ENCODE data around the gene INO80. TPM values are rescaled to one million over a fixed set of nuclear protein-coding genes. Genes with fewer than 3 reads are reported as not detected.
A peak's percentile ranks its signal among the peaks of the same experiment; 100 is the strongest.
"Not testable (repeated sequence)": the region's sequence is repeated elsewhere in the genome, so short reads cannot be mapped to it uniquely, and the experiment has no call there.

The INO80 gene
- total RNA-seq, 2 experiments from 2014 or later, result 21.8 to 22.1 TPM

- not testable (repeated sequence) for H3K9me3 Mint-ChIP-seq, DNase-seq, H3K27me3 Mint-ChIP-seq
- peaks cover 44% of the 10 kb centered on the region for H3K4me1 Mint-ChIP-seq
- peaks cover 24% of the 10 kb centered on the region for H3K36me3 Mint-ChIP-seq (ENCODE audit: low read depth)
- ChIA-PET CTCF (interaction anchor here (0.7 to 5.6 kb wide), 6 partner anchors 10 to 1322 kb away, joined by 3 to 48 read pairs (median 10); partner anchors contain the start of gene CHP1), POLR2A (interaction anchor here (0.6 to 3.7 kb wide), 7 partner anchors 12 to 460 kb away, joined by 3 to 50 read pairs (median 3); partner anchors contain the start of genes CHP1, NUSAP1 and OIP5)
- H3K27ac Mint-ChIP-seq, result peak overlapping the region; percentile 66
- H3K4me3 Mint-ChIP-seq, result peak overlapping the region; percentile 88
Observed at GRCh38 chr15:40954158-40954848, 161.8 kb downstream of the INO80 start.

GRCh38 chr15:40953713-40954074 is 162.4 kb downstream of the INO80 start:
- ChIA-PET CTCF (interaction anchor here (0.5 to 5.6 kb wide), 13 partner anchors 9 to 364 kb away, joined by 3 to 48 read pairs (median 4); partner anchors contain the start of genes CHP1 and VPS18), POLR2A (interaction anchor here (0.6 to 3.7 kb wide), 14 partner anchors 9 to 460 kb away, joined by 3 to 50 read pairs (median 4); partner anchors contain the start of genes CHP1, EXD1, INO80 and NUSAP1)
- H3K27ac Mint-ChIP-seq, result peak overlapping the region; percentile 66
- H3K36me3 Mint-ChIP-seq (ENCODE audit: low read depth), result peaks cover 24% of the 10 kb centered on the region
- H3K4me1 Mint-ChIP-seq, result peaks cover 46% of the 10 kb centered on the region
- peak overlapping the region; percentile 88 for H3K4me3 Mint-ChIP-seq
- peaks cover 2% of the 10 kb centered on the region for H3K27me3 Mint-ChIP-seq
- no peaks in the 10 kb centered on the region for H3K9me3 Mint-ChIP-seq
- DNase-seq, result no peak

GRCh38 chr15:40952901-40953712 is 163.0 kb downstream of the INO80 start, which contains the start of gene CHAC1:
Gene CHAC1, plus strand, starts transcription at chr15:40953471. Its CDS starts 113 bp downstream, at chr15:40953584.
- Mint-ChIP-seq H3K4me3 (peak within 1 kb of the TSS; percentile 88), H3K27me3 (peaks cover 2% of the 10 kb centered on the region), H3K27ac (peak within 1 kb of the TSS; percentile 87), H3K9me3 (no peaks in the 10 kb centered on the region), H3K36me3 (ENCODE audit: low read depth) (peaks cover 24% of the 10 kb centered on the region), H3K4me1 (peaks cover 46% of the 10 kb centered on the region)
- CTCF ChIA-PET, result interaction anchor here (0.5 to 5.6 kb wide), 14 partner anchors 9 to 363 kb away, joined by 3 to 48 read pairs (median 4); partner anchors contain the start of genes CHP1 and VPS18
- POLR2A ChIA-PET, result interaction anchor here (0.6 to 3.7 kb wide), 14 partner anchors 9 to 380 kb away, joined by 3 to 50 read pairs (median 4); partner anchors contain the start of genes CHP1, EXD1, INO80 and NUSAP1
- DNase-seq, result peak; percentile 98

GRCh38 chr15:40952301-40952900 is 163.7 kb downstream of the INO80 start:
- Mint-ChIP-seq H3K27ac (peak overlapping the region; percentile 87), H3K4me1 (peaks cover 46% of the 10 kb centered on the region), H3K4me3 (peak overlapping the region; percentile 88), H3K27me3 (peaks cover 2% of the 10 kb centered on the region), H3K36me3 (ENCODE audit: low read depth) (peaks cover 22% of the 10 kb centered on the region), H3K9me3 (no peaks in the 10 kb centered on the region)
- DNase-seq, result no peak
- ChIA-PET CTCF (interaction anchor here (0.6 to 5.6 kb wide), 8 partner anchors 11 to 279 kb away, joined by 3 to 48 read pairs (median 6); partner anchors contain the start of gene CHP1), POLR2A (interaction anchor here (0.6 to 3.7 kb wide), 8 partner anchors 8 to 380 kb away, joined by 3 to 50 read pairs (median 4); partner anchors contain the start of genes CHP1, DLL4, EXD1 and INO80)

GRCh38 chr15:40951764-40952163 is 164.3 kb downstream of the INO80 start:
- POLR2A ChIA-PET, result interaction anchor here (1.1 to 3.7 kb wide), 2 partner anchors 10 to 23 kb away, joined by 3 to 50 read pairs; partner anchors contain the start of gene DLL4

GRCh38 chr15:40949756-40950207 is 166.3 kb downstream of the INO80 start:
- peaks cover 12% of the 10 kb centered on the region for H3K36me3 Mint-ChIP-seq (ENCODE audit: low read depth)
- H3K4me1 Mint-ChIP-seq, result peaks cover 41% of the 10 kb centered on the region
- H3K27me3 Mint-ChIP-seq, result peaks cover 3% of the 10 kb centered on the region
- ChIA-PET POLR2A (no interaction called here), CTCF (interaction anchor here (1.4 to 5.6 kb wide), 2 partner anchors 8 to 19 kb away, joined by 4 to 48 read pairs; no protein-coding TSS in a partner anchor)
- H3K4me3 Mint-ChIP-seq, result no peak overlapping the region
- no peak overlapping the region for H3K27ac Mint-ChIP-seq
- no peaks in the 10 kb centered on the region for H3K9me3 Mint-ChIP-seq
- no peak for DNase-seq

More at GRCh38 chr15:40951764-40952163, 164.3 kb downstream of the INO80 start:
- Mint-ChIP-seq H3K36me3 (ENCODE audit: low read depth) (peaks cover 22% of the 10 kb centered on the region), H3K4me3 (peak overlapping the region; percentile 88), H3K9me3 (no peaks in the 10 kb centered on the region), H3K27me3 (peaks cover 2% of the 10 kb centered on the region), H3K27ac (peak overlapping the region; percentile 87), H3K4me1 (peaks cover 46% of the 10 kb centered on the region)
- CTCF ChIA-PET, result interaction anchor here (1.4 to 5.6 kb wide), 3 partner anchors 10 to 57 kb away, joined by 3 to 48 read pairs (median 4); no protein-coding TSS in a partner anchor
- no peak for DNase-seq

- peaks cover 3% of the 10 kb centered on the region for H3K27me3 Mint-ChIP-seq
- peaks cover 39% of the 10 kb centered on the region for H3K4me1 Mint-ChIP-seq
- peaks cover 5% of the 10 kb centered on the region for H3K36me3 Mint-ChIP-seq (ENCODE audit: low read depth)
- no peaks in the 10 kb centered on the region for H3K9me3 Mint-ChIP-seq
- POLR2A ChIA-PET, result no interaction called here
- CTCF ChIA-PET, result interaction anchor here (1.4 kb wide), 1 partner anchor 18 kb away, joined by 4 read pairs; no protein-coding TSS in a partner anchor
- H3K4me3 Mint-ChIP-seq, result no peak overlapping the region
- no peak for DNase-seq
- H3K27ac Mint-ChIP-seq, result no peak overlapping the region
Observed at GRCh38 chr15:40948706-40949473, 167.2 kb downstream of the INO80 start.

GRCh38 chr15:40944510-40945296 is 171.4 kb downstream of the INO80 start:
- POLR2A ChIA-PET, result interaction anchor here (1.0 kb wide), 1 partner anchor 8 kb away, joined by 4 read pairs; the partner anchor contains the start of gene CHAC1

GRCh38 chr15:40943764-40944365 is 172.2 kb downstream of the INO80 start:
- Mint-ChIP-seq H3K27me3 (peaks cover 4% of the 10 kb centered on the region), H3K27ac (no peak overlapping the region), H3K9me3 (no peaks in the 10 kb centered on the region), H3K4me1 (peaks cover 44% of the 10 kb centered on the region), H3K36me3 (ENCODE audit: low read depth) (no peaks in the 10 kb centered on the region), H3K4me3 (peak overlapping the region; percentile 46)
- CTCF ChIA-PET, result interaction anchor here (0.8 to 1.5 kb wide), 3 partner anchors 10 to 74 kb away, joined by 3 to 4 read pairs (median 3); partner anchors contain the start of genes CHAC1 and VPS18
- POLR2A ChIA-PET, result interaction anchor here (1.0 to 3.1 kb wide), 2 partner anchors 9 kb away, joined by 4 to 50 read pairs; partner anchors contain the start of gene CHAC1
- DNase-seq, result no peak

More at GRCh38 chr15:40944510-40945296, 171.4 kb downstream of the INO80 start:
- no peaks in the 10 kb centered on the region for H3K36me3 Mint-ChIP-seq (ENCODE audit: low read depth)
- no peak for DNase-seq
- H3K27me3 Mint-ChIP-seq, result peaks cover 6% of the 10 kb centered on the region
- H3K4me3 Mint-ChIP-seq, result no peak overlapping the region
- no peaks in the 10 kb centered on the region for H3K9me3 Mint-ChIP-seq
- CTCF ChIA-PET, result interaction anchor here (0.8 kb wide), 1 partner anchor 9 kb away, joined by 4 read pairs; the partner anchor contains the start of gene CHAC1
- H3K4me1 Mint-ChIP-seq, result peaks cover 45% of the 10 kb centered on the region
- H3K27ac Mint-ChIP-seq, result no peak overlapping the region

- ChIA-PET POLR2A (interaction anchor here (0.7 to 3.1 kb wide), 8 partner anchors 10 to 390 kb away, joined by 3 to 50 read pairs (median 5); partner anchors contain the start of genes CHAC1, NUSAP1, OIP5 and VPS18), CTCF (interaction anchor here (0.5 to 4.0 kb wide), 21 partner anchors 10 to 307 kb away, joined by 3 to 48 read pairs (median 5); partner anchors contain the start of genes CHAC1, CHP1, DLL4 and EXD1)
- Mint-ChIP-seq H3K9me3 (no peaks in the 10 kb centered on the region), H3K4me3 (peak overlapping the region; percentile 80), H3K4me1 (peaks cover 44% of the 10 kb centered on the region), H3K27ac (no peak overlapping the region), H3K36me3 (ENCODE audit: low read depth) (no peaks in the 10 kb centered on the region), H3K27me3 (peaks cover 4% of the 10 kb centered on the region)
- no peak for DNase-seq
Observed at GRCh38 chr15:40942878-40943277, 173.2 kb downstream of the INO80 start.
